ENCODE data around the gene ORMDL2.

- TF ChIP-seq CTCF (IDR thresholded peaks at IDR 0.05) (no peak), POLR2A (IDR thresholded peaks at IDR 0.05; ENCODE audit: low read depth) (no peak), EP300 (IDR thresholded peaks at IDR 0.05) (no peak), POLR2AphosphoS5 (IDR thresholded peaks at IDR 0.05) (no peak)
Observed at GRCh38 chr12:55845785-55846496, 28.1 kb downstream of the ORMDL2 start.

All from esophagus muscularis mucosa (tissue), 4 donors.